Right atrium auricular region (tissue), 2 donors: ENCODE measurements around the gene REC114. TPM values are rescaled to one million over a fixed set of nuclear protein-coding genes. Genes with fewer than 3 reads are reported as not detected.
"Not testable (repeated sequence)": the region's sequence is repeated elsewhere in the genome, so short reads cannot be mapped to it uniquely, and the experiment has no call there.

ENCODE experiments used
- DNase-seq: peaks from one replicate; pipeline ENCODE4 v3.0.0-alpha.2; 2019; ENCODE audit warnings: low spot score
- H3K27ac ChIP-seq, 2 donors: fragments of 200-600 bp; sonication (generic); 1 replicate in 1 of 2; 2 replicates in 1 of 2; pipeline ENCODE4 v1.5.1; 2016 to 2019
- H3K27me3 ChIP-seq, 2 donors: fragments of 200-600 bp; sonication (generic); one replicate each; pipeline versions ENCODE4 v1.5.1 to v1.6.0; 2017 to 2019
- H3K36me3 ChIP-seq: fragments of 200-600 bp; sonication (generic); one replicate; pipeline ENCODE4 v1.5.1; 2016
- H3K4me1 ChIP-seq, 2 donors: fragments of 200-600 bp; sonication (generic); one replicate each; pipeline versions ENCODE4 v1.5.1 to v1.6.0; 2017 to 2019
- H3K4me3 ChIP-seq, 2 donors: fragments of 200-600 bp; sonication (generic); 1 replicate in 1 of 2; 2 replicates in 1 of 2; pipeline ENCODE4 v1.5.1; 2017 to 2019; ENCODE audit warnings: mild to moderate bottlenecking in 1 of 2, moderate library complexity in 1 of 2
- H3K9me3 ChIP-seq, 2 donors: fragments of 200-600 bp; sonication (generic); one replicate each; pipeline ENCODE4 v1.5.1; 2019
- total RNA-seq, 2 donors: library from RNA; depleted of rRNA; stranded (reverse); fragments of >200 nt; gene quantifications; one replicate each; pipeline ENCODE4 v1.1.0, GENCODE V29; 2016
- TF ChIP-seq, protein P1 (sequence below), 2 donors: fragments of 200-600 bp; sonication (generic); IDR thresholded peaks; one replicate each; pipeline ENCODE4 v1.5.1; 2019; ENCODE audit warnings: antibody characterized with exemption in 2 of 2

Gene REC114
- total RNA-seq, 2 donors from 2014 or later = 4.6 TPM; not detected in 1

DNA sequence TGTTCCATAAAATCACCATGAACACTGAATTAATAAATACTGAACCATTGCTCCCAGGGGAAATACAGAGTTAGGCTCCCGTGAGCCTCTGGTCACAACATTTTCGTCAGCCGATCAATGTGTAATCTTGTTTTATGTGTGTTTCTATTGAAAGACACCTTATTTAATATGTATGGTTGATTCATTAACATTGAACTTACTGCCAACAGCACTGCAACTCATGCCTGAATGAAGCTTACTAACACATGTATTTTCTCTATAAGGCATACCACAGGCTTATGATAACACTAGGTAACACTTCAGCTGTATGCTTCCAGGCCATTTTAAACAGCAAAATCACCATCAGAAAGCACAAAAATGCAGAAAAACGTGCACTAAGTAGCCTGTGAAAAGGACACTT, 9.1 kb upstream of the REC114 start:
- TF ChIP-seq, protein P1, sequence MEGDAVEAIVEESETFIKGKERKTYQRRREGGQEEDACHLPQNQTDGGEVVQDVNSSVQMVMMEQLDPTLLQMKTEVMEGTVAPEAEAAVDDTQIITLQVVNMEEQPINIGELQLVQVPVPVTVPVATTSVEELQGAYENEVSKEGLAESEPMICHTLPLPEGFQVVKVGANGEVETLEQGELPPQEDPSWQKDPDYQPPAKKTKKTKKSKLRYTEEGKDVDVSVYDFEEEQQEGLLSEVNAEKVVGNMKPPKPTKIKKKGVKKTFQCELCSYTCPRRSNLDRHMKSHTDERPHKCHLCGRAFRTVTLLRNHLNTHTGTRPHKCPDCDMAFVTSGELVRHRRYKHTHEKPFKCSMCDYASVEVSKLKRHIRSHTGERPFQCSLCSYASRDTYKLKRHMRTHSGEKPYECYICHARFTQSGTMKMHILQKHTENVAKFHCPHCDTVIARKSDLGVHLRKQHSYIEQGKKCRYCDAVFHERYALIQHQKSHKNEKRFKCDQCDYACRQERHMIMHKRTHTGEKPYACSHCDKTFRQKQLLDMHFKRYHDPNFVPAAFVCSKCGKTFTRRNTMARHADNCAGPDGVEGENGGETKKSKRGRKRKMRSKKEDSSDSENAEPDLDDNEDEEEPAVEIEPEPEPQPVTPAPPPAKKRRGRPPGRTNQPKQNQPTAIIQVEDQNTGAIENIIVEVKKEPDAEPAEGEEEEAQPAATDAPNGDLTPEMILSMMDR (IDR thresholded peaks at IDR 0.05) = no peak
- Histone ChIP-seq H3K36me3 (no peaks in the 10 kb centered on the region), H3K4me1 (no peaks in the 10 kb centered on the region), H3K9me3 (no peaks in the 10 kb centered on the region), H3K27me3 (no peaks in the 10 kb centered on the region), H3K4me3 (no peak overlapping the region), H3K27ac (no peak overlapping the region)
- no peak for DNase-seq

DNA sequence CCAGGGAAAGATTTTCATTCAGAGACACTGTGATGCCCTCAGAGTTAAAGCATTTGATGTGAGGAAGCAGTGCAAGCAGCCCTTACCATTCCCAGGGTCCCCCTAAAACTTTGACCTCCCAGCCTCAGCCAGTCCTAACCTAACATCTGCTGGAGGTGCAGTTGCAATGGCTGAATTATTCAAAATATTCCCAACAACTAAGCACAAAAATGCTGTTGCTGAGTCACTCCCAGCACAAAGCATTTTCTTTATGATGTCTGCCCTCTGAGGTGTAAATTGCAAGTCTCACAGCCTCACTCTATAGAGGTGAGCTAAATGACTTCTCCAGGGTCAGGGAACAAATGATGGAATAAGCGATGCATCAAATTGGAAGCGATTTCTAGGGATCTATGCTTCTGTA, 6.4 kb upstream of the REC114 start:
- no peak for DNase-seq
- Histone ChIP-seq H3K36me3 (no peaks in the 10 kb centered on the region), H3K9me3 (no peaks in the 10 kb centered on the region), H3K27ac (no peak overlapping the region), H3K27me3 (no peaks in the 10 kb centered on the region), H3K4me1 (no peaks in the 10 kb centered on the region), H3K4me3 (no peak overlapping the region)
- TF ChIP-seq, protein P1 (IDR thresholded peaks at IDR 0.05) = no peak

DNA sequence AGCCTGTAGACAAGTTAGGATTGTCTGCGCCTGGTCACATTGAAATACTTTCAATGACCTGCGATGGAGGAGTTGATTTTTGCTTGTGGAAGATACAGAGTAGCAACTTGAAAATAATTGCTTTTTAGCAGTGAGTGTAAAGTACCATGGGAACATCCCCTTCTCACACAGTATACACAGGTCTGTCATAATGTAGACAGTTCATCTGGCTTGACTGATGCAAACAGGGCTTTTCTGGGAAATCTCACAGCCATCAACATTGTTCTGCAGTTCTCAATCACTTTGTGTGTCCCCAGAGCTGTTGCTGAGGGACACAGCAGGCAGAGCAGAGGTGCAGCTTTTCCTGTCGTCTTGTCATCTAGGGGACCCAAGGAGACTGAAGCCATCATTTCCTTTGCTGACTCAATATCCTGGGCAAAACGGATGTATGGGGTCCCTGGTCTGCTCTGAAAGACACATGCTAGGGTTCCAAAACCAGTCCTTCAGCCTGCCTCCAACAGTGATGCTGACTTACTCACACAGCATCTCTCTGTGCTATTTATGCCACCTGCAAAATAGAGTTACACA, 5.3 kb upstream of the REC114 start:
- Histone ChIP-seq H3K9me3 (no peaks in the 10 kb centered on the region), H3K36me3 (no peaks in the 10 kb centered on the region), H3K27me3 (no peaks in the 10 kb centered on the region), H3K4me3 (no peak overlapping the region), H3K4me1 (no peaks in the 10 kb centered on the region), H3K27ac (no peak overlapping the region)
- no peak for DNase-seq
- TF ChIP-seq, protein P1 (IDR thresholded peaks at IDR 0.05) = no peak

DNA sequence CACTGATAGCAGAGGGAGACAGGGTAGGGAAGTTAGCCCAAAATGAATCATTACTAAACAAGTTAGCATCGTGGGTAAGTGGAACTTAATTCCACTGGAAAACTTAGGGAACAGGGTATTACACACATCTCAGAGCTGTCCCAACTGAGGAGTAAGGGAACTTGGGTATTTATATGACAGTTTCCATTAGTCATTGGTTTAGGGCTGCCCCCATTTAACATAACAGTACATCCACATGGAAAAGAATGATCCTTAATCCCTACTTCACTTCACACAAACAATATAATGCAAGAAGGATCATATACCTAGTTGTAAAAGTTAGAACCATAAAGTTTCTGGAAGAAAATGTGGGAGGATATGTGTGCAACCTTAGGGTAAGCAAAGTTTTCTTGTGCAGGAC, 4.3 kb upstream of the REC114 start:
- TF ChIP-seq, protein P1 (IDR thresholded peaks at IDR 0.05) = no peak
- Histone ChIP-seq H3K4me3 (no peak overlapping the region), H3K36me3 (no peaks in the 10 kb centered on the region), H3K4me1 (no peaks in the 10 kb centered on the region), H3K27me3 (no peaks in the 10 kb centered on the region), H3K9me3 (no peaks in the 10 kb centered on the region), H3K27ac (no peak overlapping the region)
- no peak for DNase-seq

DNA sequence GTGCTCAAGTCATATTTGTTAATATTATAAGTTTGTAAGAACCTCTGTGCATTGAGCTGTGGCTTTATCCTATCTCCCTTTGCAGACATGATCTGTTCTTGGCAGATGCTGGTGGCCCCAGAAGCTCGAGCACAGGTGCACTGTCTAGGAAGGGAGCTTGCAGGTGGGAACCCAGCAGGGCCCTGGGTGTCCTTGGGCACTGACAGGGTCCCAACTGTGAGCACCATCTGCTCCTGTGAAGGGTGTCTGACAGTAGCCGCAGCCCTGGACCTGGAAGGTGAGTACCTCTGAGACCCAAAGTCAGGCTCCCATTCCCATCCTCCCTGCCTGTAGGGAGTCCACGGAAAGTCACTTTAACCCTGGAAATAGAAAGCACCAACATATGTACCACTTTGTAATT, 2.4 kb upstream of the REC114 start:
- Histone ChIP-seq H3K27me3 (no peaks in the 10 kb centered on the region), H3K9me3 (no peaks in the 10 kb centered on the region), H3K4me3 (no peak overlapping the region), H3K36me3 (no peaks in the 10 kb centered on the region), H3K27ac (no peak overlapping the region), H3K4me1 (no peaks in the 10 kb centered on the region)
- TF ChIP-seq, protein P1 (IDR thresholded peaks at IDR 0.05) = no peak
- no peak for DNase-seq

DNA sequence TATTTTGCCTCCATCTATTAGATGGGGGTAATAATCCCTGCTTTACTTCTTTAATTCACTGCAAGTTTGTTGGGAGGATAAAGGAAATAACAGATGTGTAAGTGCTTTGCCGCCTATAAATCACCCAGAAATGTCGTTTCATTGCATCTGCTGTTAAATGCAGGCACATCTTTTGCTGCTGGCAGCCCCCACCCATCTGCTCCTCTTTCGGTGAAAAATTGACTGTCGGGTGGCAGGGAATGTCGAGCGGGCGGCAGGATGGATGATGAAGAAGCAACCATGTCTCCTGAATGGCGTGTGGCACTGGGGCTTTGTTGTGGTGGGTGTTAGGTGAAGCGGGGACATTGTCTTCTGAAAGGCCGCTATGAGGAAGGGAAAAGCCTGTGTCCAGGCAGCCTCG, 543 bp upstream of the REC114 start:
- TF ChIP-seq, protein P1 (IDR thresholded peaks at IDR 0.05) = no peak
- Histone ChIP-seq H3K9me3 (no peaks in the 10 kb centered on the region), H3K36me3 (no peaks in the 10 kb centered on the region), H3K4me3 (no peak overlapping the region), H3K4me1 (no peaks in the 10 kb centered on the region), H3K27me3 (no peaks in the 10 kb centered on the region), H3K27ac (no peak overlapping the region)
- no peak for DNase-seq

DNA sequence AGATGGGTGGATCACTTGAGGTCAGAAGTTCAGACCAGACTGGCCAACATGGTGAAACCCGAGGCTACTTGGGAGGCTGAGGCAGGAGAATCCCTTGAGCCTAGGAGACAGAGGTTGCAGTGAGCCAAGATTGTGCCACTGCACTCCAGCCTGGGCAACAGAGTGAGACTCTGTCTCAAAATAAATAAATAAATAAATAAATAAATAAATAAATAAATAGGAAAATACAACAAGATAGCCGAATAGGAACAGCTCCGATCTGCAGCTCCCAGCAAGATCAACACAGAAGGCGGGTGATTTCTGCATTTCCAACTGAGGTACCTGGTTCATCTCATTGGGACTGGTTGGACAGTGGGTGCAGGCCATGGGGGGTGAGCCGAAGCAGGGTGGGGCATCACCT, 4.5 kb downstream of the REC114 start:
- not testable (repeated sequence) for H3K4me1 ChIP-seq, H3K4me3 ChIP-seq, H3K36me3 ChIP-seq, DNase-seq, H3K27ac ChIP-seq, H3K27me3 ChIP-seq, H3K9me3 ChIP-seq

DNA sequence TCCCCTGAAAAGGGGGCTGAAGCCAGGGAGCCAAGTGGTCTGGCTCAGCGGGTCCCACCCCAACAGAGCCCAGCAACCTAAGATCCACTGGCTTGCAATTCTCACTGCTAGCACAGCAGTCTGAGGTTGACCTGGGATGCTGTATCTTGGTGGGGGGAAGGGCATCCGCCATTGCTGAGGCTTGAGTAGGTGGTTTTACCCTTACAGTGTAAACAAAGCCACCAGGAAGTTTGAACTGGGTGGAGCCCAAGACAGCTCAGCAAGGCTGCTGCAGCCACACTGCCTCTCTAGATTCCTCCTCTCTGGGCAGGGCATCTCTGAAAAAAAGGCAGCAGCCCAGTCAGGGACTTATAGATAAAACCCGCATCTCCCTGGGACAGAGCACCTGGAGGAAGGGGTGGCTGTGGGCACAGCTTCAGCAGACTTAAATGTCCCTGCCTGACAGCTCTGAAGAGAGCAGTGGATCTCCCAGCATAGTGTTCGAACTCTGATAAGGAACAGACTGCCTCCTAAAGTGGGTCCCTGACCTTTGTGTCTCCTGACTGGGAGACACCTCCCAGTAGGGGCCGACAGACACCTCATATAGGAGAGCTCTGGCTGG, 5.3 kb downstream of the REC114 start:
- DNase-seq, H3K4me3 ChIP-seq, H3K4me1 ChIP-seq, H3K9me3 ChIP-seq, H3K27me3 ChIP-seq, H3K27ac ChIP-seq, H3K36me3 ChIP-seq: not testable (repeated sequence)

DNA sequence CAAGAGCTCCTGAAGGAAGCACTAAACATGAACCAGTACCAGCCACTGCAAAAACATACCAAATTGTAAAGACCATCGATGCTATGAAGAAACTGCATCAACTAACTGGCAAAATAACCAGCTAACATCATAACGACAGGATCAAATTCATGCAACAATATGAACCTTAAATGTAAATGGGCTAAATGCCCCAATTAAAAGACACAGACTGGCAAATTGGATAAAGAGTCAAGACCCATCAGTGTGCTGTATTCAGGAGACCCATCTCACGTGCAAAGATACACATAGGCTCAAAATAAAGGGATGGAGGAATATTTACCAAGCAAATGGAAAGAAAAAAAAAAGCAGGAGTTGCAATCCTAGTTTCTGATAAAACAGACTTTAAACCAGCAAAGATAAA, 7.0 kb downstream of the REC114 start:
- H3K36me3 ChIP-seq, H3K27ac ChIP-seq, H3K9me3 ChIP-seq, H3K27me3 ChIP-seq, DNase-seq, H3K4me1 ChIP-seq, H3K4me3 ChIP-seq: not testable (repeated sequence)
